Measurements from ENCODE around the gene PPP1R14D. TPM values are rescaled to one million over a fixed set of nuclear protein-coding genes. Genes with fewer than 3 reads are reported as not detected.

Gene PPP1R14D
- total RNA-seq, 1 donor from 2014 or later: not detected

GRCh38 chr15:40815042-40815698 lies 13.3 kb downstream of the PPP1R14D start:
- TF ChIP-seq, protein P1, sequence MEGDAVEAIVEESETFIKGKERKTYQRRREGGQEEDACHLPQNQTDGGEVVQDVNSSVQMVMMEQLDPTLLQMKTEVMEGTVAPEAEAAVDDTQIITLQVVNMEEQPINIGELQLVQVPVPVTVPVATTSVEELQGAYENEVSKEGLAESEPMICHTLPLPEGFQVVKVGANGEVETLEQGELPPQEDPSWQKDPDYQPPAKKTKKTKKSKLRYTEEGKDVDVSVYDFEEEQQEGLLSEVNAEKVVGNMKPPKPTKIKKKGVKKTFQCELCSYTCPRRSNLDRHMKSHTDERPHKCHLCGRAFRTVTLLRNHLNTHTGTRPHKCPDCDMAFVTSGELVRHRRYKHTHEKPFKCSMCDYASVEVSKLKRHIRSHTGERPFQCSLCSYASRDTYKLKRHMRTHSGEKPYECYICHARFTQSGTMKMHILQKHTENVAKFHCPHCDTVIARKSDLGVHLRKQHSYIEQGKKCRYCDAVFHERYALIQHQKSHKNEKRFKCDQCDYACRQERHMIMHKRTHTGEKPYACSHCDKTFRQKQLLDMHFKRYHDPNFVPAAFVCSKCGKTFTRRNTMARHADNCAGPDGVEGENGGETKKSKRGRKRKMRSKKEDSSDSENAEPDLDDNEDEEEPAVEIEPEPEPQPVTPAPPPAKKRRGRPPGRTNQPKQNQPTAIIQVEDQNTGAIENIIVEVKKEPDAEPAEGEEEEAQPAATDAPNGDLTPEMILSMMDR (IDR thresholded peaks at IDR 0.05): no peak
- Mint-ChIP-seq H3K9me3 (ENCODE audit: unreplicated experiment) (no peaks in the 10 kb centered on the region), H3K4me3 (ENCODE audit: unreplicated experiment) (no peak overlapping the region), H3K27ac (ENCODE audit: unreplicated experiment) (peak overlapping the region; percentile 7), H3K27me3 (ENCODE audit: unreplicated experiment) (peaks cover 2% of the 10 kb centered on the region), H3K36me3 (ENCODE audit: unreplicated experiment) (peaks cover 16% of the 10 kb centered on the region), H3K4me1 (ENCODE audit: unreplicated experiment) (no peaks in the 10 kb centered on the region)
- no peak for DNase-seq (ENCODE audit: extremely low spot score, unreplicated experiment)

- TF ChIP-seq, protein P1 (IDR thresholded peaks at IDR 0.05): no peak
- H3K4me1 Mint-ChIP-seq (ENCODE audit: unreplicated experiment): peaks cover 7% of the 10 kb centered on the region
- H3K4me3 Mint-ChIP-seq (ENCODE audit: unreplicated experiment): no peak overlapping the region
These were observed 15.6 kb downstream of the PPP1R14D start for GRCh38 chr15:40812721-40813425.

GRCh38 chr15:40808861-40809450 lies 19.6 kb downstream of the PPP1R14D start:
- DNase-seq (ENCODE audit: extremely low spot score, unreplicated experiment): no peak
- TF ChIP-seq, protein P1 (IDR thresholded peaks at IDR 0.05): no peak
- Mint-ChIP-seq H3K4me3 (ENCODE audit: unreplicated experiment) (peak overlapping the region; percentile 93), H3K4me1 (ENCODE audit: unreplicated experiment) (peaks cover 18% of the 10 kb centered on the region), H3K9me3 (ENCODE audit: unreplicated experiment) (no peaks in the 10 kb centered on the region), H3K27ac (ENCODE audit: unreplicated experiment) (no peak overlapping the region), H3K36me3 (ENCODE audit: unreplicated experiment) (peaks cover 11% of the 10 kb centered on the region), H3K27me3 (ENCODE audit: unreplicated experiment) (no peaks in the 10 kb centered on the region)

More at GRCh38 chr15:40812721-40813425, 15.6 kb downstream of the PPP1R14D start:
- H3K9me3 Mint-ChIP-seq (ENCODE audit: unreplicated experiment): no peaks in the 10 kb centered on the region
- DNase-seq (ENCODE audit: extremely low spot score, unreplicated experiment): no peak
- H3K36me3 Mint-ChIP-seq (ENCODE audit: unreplicated experiment): peaks cover 18% of the 10 kb centered on the region
- no peak overlapping the region for H3K27ac Mint-ChIP-seq (ENCODE audit: unreplicated experiment)
- no peaks in the 10 kb centered on the region for H3K27me3 Mint-ChIP-seq (ENCODE audit: unreplicated experiment)

- Mint-ChIP-seq H3K27ac (ENCODE audit: unreplicated experiment) (peak overlapping the region; percentile 92), H3K27me3 (ENCODE audit: unreplicated experiment) (no peaks in the 10 kb centered on the region), H3K4me3 (ENCODE audit: unreplicated experiment) (peak overlapping the region; percentile 93), H3K4me1 (ENCODE audit: unreplicated experiment) (peaks cover 18% of the 10 kb centered on the region), H3K9me3 (ENCODE audit: unreplicated experiment) (no peaks in the 10 kb centered on the region), H3K36me3 (ENCODE audit: unreplicated experiment) (peaks cover 13% of the 10 kb centered on the region)
- DNase-seq (ENCODE audit: extremely low spot score, unreplicated experiment): no peak
- TF ChIP-seq, protein P1 (IDR thresholded peaks at IDR 0.05): no peak
These were observed 20.5 kb downstream of the PPP1R14D start for GRCh38 chr15:40807888-40808461.

Data from osteocyte (in vitro differentiated cells).